ENCODE data around the gene TIPARP.

DNA sequence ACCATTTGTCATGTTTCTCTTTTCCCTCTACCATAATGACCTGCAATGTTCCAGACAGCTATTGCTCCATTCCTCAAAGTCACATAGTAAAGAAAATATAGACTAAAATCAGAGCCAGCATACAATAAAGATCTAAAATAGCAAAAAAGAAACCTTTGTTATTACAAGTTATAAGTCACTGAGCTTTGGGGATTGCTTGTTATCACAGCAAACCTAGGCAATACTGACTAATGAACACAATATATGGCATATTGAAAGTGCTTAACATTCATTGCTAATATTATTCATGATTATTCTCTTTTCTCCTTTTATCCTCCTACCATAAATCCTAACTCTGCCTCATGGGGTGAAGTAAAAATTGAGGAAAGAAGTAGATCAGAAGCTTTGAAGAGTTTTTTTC lies 27.4 kb upstream of the TIPARP start:
- no peak for TF ChIP-seq CTCF (IDR thresholded peaks at IDR 0.05)
- no peak for TF ChIP-seq MAX (IDR thresholded peaks at IDR 0.05; ENCODE audit: low read depth)
- no peak for TF ChIP-seq YY1 (IDR thresholded peaks at IDR 0.05; ENCODE audit: low read depth)
- no peak for TF ChIP-seq ELF1 (IDR thresholded peaks at IDR 0.05)
- TF ChIP-seq, protein P1, sequence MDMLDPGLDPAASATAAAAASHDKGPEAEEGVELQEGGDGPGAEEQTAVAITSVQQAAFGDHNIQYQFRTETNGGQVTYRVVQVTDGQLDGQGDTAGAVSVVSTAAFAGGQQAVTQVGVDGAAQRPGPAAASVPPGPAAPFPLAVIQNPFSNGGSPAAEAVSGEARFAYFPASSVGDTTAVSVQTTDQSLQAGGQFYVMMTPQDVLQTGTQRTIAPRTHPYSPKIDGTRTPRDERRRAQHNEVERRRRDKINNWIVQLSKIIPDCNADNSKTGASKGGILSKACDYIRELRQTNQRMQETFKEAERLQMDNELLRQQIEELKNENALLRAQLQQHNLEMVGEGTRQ (IDR thresholded peaks at IDR 0.05; ENCODE audit: borderline replicate concordance, low read depth, low read length) = no peak
- TF ChIP-seq TAF1 (IDR thresholded peaks at IDR 0.05; ENCODE audit: borderline replicate concordance, low read depth, low read length) = no peak
- no peak for TF ChIP-seq GABPA (IDR thresholded peaks at IDR 0.05; ENCODE audit: low read depth)
- no peak for TF ChIP-seq GATA2 (CRISPR knock-in tag; IDR thresholded peaks at IDR 0.05)
- TF ChIP-seq, protein P2, sequence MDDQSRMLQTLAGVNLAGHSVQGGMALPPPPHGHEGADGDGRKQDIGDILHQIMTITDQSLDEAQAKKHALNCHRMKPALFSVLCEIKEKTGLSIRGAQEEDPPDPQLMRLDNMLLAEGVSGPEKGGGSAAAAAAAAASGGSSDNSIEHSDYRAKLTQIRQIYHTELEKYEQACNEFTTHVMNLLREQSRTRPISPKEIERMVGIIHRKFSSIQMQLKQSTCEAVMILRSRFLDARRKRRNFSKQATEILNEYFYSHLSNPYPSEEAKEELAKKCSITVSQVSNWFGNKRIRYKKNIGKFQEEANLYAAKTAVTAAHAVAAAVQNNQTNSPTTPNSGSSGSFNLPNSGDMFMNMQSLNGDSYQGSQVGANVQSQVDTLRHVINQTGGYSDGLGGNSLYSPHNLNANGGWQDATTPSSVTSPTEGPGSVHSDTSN (IDR thresholded peaks at IDR 0.05) = no peak
- no peak for TF ChIP-seq MXI1 (IDR thresholded peaks at IDR 0.05; ENCODE audit: low read depth, low read length)
- TF ChIP-seq FOXM1 (IDR thresholded peaks at IDR 0.05; ENCODE audit: low read depth) = no peak
- TF ChIP-seq RXRA (IDR thresholded peaks at IDR 0.05; ENCODE audit: borderline replicate concordance, low read depth) = no peak

Data from SK-N-SH (cell line).